ENCODE results near the gene GZMM. TPM values are rescaled to one million over a fixed set of nuclear protein-coding genes. Genes with fewer than 3 reads are reported as not detected.
A peak's percentile ranks its signal among the peaks of the same experiment; 100 is the strongest.

Gene GZMM
- total and polyA plus RNA-seq, 3 experiments from 2014 or later = 48.8 to 327 (median 50.5) TPM

GRCh38 chr19:533364-534058 lies 10.3 kb upstream of the GZMM start:
- DNase-seq = no peak
- Mint-ChIP-seq H3K4me1 (peaks cover 9 to 29% (median 18%) of the 10 kb centered on the region in 3 donors), H3K27me3 (peaks cover 1% of the 10 kb centered on the region in 2 donors), H3K27ac (peak overlapping the region in 3 of 8 donors; percentile 51 to 83 (median 82)), H3K9me3 (no peaks in the 10 kb centered on the region), H3K4me3 (peak overlapping the region; percentile 84 to 94 (median 88)), H3K36me3 (peaks cover 0 to 22% (median 3%) of the 10 kb centered on the region in 3 donors)
- Histone ChIP-seq H3K4me3 (ENCODE audit: low read length) (peak overlapping the region; percentile 78), H3K27ac (ENCODE audit: low read depth, low read length) (peak overlapping the region; percentile 75), H3K9me3 (ENCODE audit: low read length) (no peaks in the 10 kb centered on the region), H3K27me3 (ENCODE audit: insufficient read depth, low read length, poor library complexity, severe bottlenecking) (no peaks in the 10 kb centered on the region), H3K4me1 (ENCODE audit: insufficient read depth, low read length) (peaks cover 19% of the 10 kb centered on the region), H3K36me3 (ENCODE audit: insufficient read depth, low read length) (peaks cover 5% of the 10 kb centered on the region)
- CTCF ChIA-PET = interaction anchor here (1.1 to 6.2 kb wide), 4 partner anchors 10 to 22 kb away, joined by 3 to 55 read pairs (median 14); partner anchors contain the start of gene GZMM
- POLR2A ChIA-PET = interaction anchor here (1.1 kb wide), 1 partner anchor 37 kb away, joined by 4 read pairs; no protein-coding TSS in a partner anchor

- POLR2A ChIA-PET = no interaction called here
- no peak for DNase-seq
- Histone ChIP-seq H3K27me3 (ENCODE audit: insufficient read depth, low read length, poor library complexity, severe bottlenecking) (no peaks in the 10 kb centered on the region), H3K27ac (ENCODE audit: low read depth, low read length) (peak overlapping the region; percentile 75), H3K4me3 (ENCODE audit: low read length) (no peak overlapping the region), H3K36me3 (ENCODE audit: insufficient read depth, low read length) (peaks cover 5% of the 10 kb centered on the region), H3K4me1 (ENCODE audit: insufficient read depth, low read length) (peaks cover 19% of the 10 kb centered on the region), H3K9me3 (ENCODE audit: low read length) (no peaks in the 10 kb centered on the region)
- no peaks in the 10 kb centered on the region for H3K9me3 Mint-ChIP-seq
- CTCF ChIA-PET = interaction anchor here (6.2 kb wide), 1 partner anchor 23 kb away, joined by 55 read pairs; no protein-coding TSS in a partner anchor
- H3K27ac Mint-ChIP-seq = peak overlapping the region in 1 of 8 donors; percentile 51
- H3K27me3 Mint-ChIP-seq = peaks cover 0 to 1% of the 10 kb centered on the region in 2 donors
- peaks cover 0 to 28% (median 3%) of the 10 kb centered on the region in 3 donors for H3K36me3 Mint-ChIP-seq
- H3K4me1 Mint-ChIP-seq = peaks cover 9 to 29% (median 18%) of the 10 kb centered on the region in 3 donors
- peak overlapping the region; percentile 20 to 88 (median 48) for H3K4me3 Mint-ChIP-seq
Measured at GRCh38 chr19:534088-534487, 9.8 kb upstream of the GZMM start.

GRCh38 chr19:535017-535835 lies 8.6 kb upstream of the GZMM start:
- Mint-ChIP-seq H3K9me3 (no peaks in the 10 kb centered on the region), H3K27ac (peak overlapping the region in 3 of 8 donors; percentile 27 to 47 (median 32)), H3K4me1 (peaks cover 9 to 27% (median 16%) of the 10 kb centered on the region in 3 donors), H3K27me3 (peaks cover 0 to 1% of the 10 kb centered on the region in 2 donors), H3K4me3 (peak overlapping the region in 3 of 7 donors; percentile 34 to 75 (median 52)), H3K36me3 (peaks cover 0 to 34% (median 3%) of the 10 kb centered on the region in 3 donors)
- POLR2A ChIA-PET = no interaction called here
- CTCF ChIA-PET = interaction anchor here (0.6 to 1.7 kb wide), 3 partner anchors 28 to 99 kb away, joined by 3 read pairs; partner anchors contain the start of gene TPGS1
- H3K9me3 ChIP-seq (ENCODE audit: low read length) = no peaks in the 10 kb centered on the region
- peaks cover 19% of the 10 kb centered on the region for H3K4me1 ChIP-seq (ENCODE audit: insufficient read depth, low read length)
- no peak overlapping the region for H3K27ac ChIP-seq (ENCODE audit: low read depth, low read length)
- no peaks in the 10 kb centered on the region for H3K27me3 ChIP-seq (ENCODE audit: insufficient read depth, low read length, poor library complexity, severe bottlenecking)
- peaks cover 5% of the 10 kb centered on the region for H3K36me3 ChIP-seq (ENCODE audit: insufficient read depth, low read length)
- DNase-seq = no peak
- H3K4me3 ChIP-seq (ENCODE audit: low read length) = no peak overlapping the region

- no peaks in the 10 kb centered on the region for H3K27me3 Mint-ChIP-seq
- CTCF ChIA-PET = interaction anchor here (0.6 to 1.7 kb wide), 3 partner anchors 29 to 98 kb away, joined by 3 read pairs; partner anchors contain the start of gene TPGS1
- no peaks in the 10 kb centered on the region for H3K9me3 ChIP-seq (ENCODE audit: low read length)
- peak overlapping the region in 1 of 8 donors; percentile 29 for H3K27ac Mint-ChIP-seq
- no peaks in the 10 kb centered on the region for H3K9me3 Mint-ChIP-seq
- POLR2A ChIA-PET = no interaction called here
- H3K36me3 Mint-ChIP-seq = peaks cover 0 to 33% (median 3%) of the 10 kb centered on the region in 3 donors
- H3K4me3 ChIP-seq (ENCODE audit: low read length) = no peak overlapping the region
- peaks cover 5% of the 10 kb centered on the region for H3K36me3 ChIP-seq (ENCODE audit: insufficient read depth, low read length)
- peak overlapping the region in 1 of 7 donors; percentile 44 for H3K4me3 Mint-ChIP-seq
- DNase-seq = no peak
- peaks cover 16% of the 10 kb centered on the region for H3K4me1 ChIP-seq (ENCODE audit: insufficient read depth, low read length)
- no peaks in the 10 kb centered on the region for H3K27me3 ChIP-seq (ENCODE audit: insufficient read depth, low read length, poor library complexity, severe bottlenecking)
- no peak overlapping the region for H3K27ac ChIP-seq (ENCODE audit: low read depth, low read length)
- H3K4me1 Mint-ChIP-seq = peaks cover 9 to 23% (median 16%) of the 10 kb centered on the region in 3 donors
Measured at GRCh38 chr19:536031-536880, 7.6 kb upstream of the GZMM start.

- ChIA-PET CTCF (interaction anchor here (1.7 kb wide), 1 partner anchor 47 kb away, joined by 3 read pairs; no protein-coding TSS in a partner anchor), POLR2A (no interaction called here)
- Mint-ChIP-seq H3K9me3 (no peaks in the 10 kb centered on the region), H3K27me3 (no peaks in the 10 kb centered on the region), H3K4me3 (peak overlapping the region in 1 of 7 donors; percentile 44), H3K27ac (no peak overlapping the region), H3K4me1 (peaks cover 9 to 23% (median 16%) of the 10 kb centered on the region in 3 donors), H3K36me3 (peaks cover 0 to 37% (median 3%) of the 10 kb centered on the region in 3 donors)
- H3K36me3 ChIP-seq (ENCODE audit: insufficient read depth, low read length) = peaks cover 5% of the 10 kb centered on the region
- H3K4me1 ChIP-seq (ENCODE audit: insufficient read depth, low read length) = peaks cover 16% of the 10 kb centered on the region
- H3K27ac ChIP-seq (ENCODE audit: low read depth, low read length) = no peak overlapping the region
- no peaks in the 10 kb centered on the region for H3K27me3 ChIP-seq (ENCODE audit: insufficient read depth, low read length, poor library complexity, severe bottlenecking)
- no peaks in the 10 kb centered on the region for H3K9me3 ChIP-seq (ENCODE audit: low read length)
- no peak overlapping the region for H3K4me3 ChIP-seq (ENCODE audit: low read length)
- no peak for DNase-seq
Measured at GRCh38 chr19:536881-537404, 6.9 kb upstream of the GZMM start.

GRCh38 chr19:538641-539428 lies 5.0 kb upstream of the GZMM start:
- DNase-seq = peak in 1 of 5 donors; percentile 43

More at GRCh38 chr19:538641-539428, 5.0 kb upstream of the GZMM start:
- peaks cover 13% of the 10 kb centered on the region for H3K4me1 ChIP-seq (ENCODE audit: insufficient read depth, low read length)
- Mint-ChIP-seq H3K36me3 (peaks cover 0 to 45% (median 3%) of the 10 kb centered on the region in 3 donors), H3K9me3 (no peaks in the 10 kb centered on the region), H3K4me1 (peaks cover 8 to 19% (median 14%) of the 10 kb centered on the region in 3 donors), H3K4me3 (peak overlapping the region in 1 of 7 donors; percentile 54), H3K27me3 (peaks cover 0 to 6% of the 10 kb centered on the region in 2 donors), H3K27ac (peak overlapping the region in 2 of 8 donors; percentile 17 to 80)
- H3K36me3 ChIP-seq (ENCODE audit: insufficient read depth, low read length) = peaks cover 5% of the 10 kb centered on the region
- H3K9me3 ChIP-seq (ENCODE audit: low read length) = no peaks in the 10 kb centered on the region
- ChIA-PET POLR2A (interaction anchor here (0.6 kb wide), 1 partner anchor 9 kb away, joined by 4 read pairs; no protein-coding TSS in a partner anchor), CTCF (no interaction called here)
- no peak overlapping the region for H3K4me3 ChIP-seq (ENCODE audit: low read length)
- H3K27me3 ChIP-seq (ENCODE audit: insufficient read depth, low read length, poor library complexity, severe bottlenecking) = no peaks in the 10 kb centered on the region
- no peak overlapping the region for H3K27ac ChIP-seq (ENCODE audit: low read depth, low read length)

Measured in CD8-positive, alpha-beta memory T cell (primary cell).